Neural progenitor cell (in vitro differentiated cells): Measurements from ENCODE around the gene UBE2I.

Source experiments
- EZH2phosphoT487 ChIP-seq: fragments of 200-600 bp; sonication (generic); IDR thresholded peaks from 2 replicates; pipeline ENCODE4 v1.6.1; 2017; ENCODE audit warnings: antibody characterized with exemption
- TF ChIP-seq, protein P1 (sequence below): fragments of 200-600 bp; sonication (generic); IDR thresholded peaks from 2 replicates; pipeline ENCODE4 v1.5.1; 2017; ENCODE audit warnings: antibody characterized with exemption, mild to moderate bottlenecking

DNA sequence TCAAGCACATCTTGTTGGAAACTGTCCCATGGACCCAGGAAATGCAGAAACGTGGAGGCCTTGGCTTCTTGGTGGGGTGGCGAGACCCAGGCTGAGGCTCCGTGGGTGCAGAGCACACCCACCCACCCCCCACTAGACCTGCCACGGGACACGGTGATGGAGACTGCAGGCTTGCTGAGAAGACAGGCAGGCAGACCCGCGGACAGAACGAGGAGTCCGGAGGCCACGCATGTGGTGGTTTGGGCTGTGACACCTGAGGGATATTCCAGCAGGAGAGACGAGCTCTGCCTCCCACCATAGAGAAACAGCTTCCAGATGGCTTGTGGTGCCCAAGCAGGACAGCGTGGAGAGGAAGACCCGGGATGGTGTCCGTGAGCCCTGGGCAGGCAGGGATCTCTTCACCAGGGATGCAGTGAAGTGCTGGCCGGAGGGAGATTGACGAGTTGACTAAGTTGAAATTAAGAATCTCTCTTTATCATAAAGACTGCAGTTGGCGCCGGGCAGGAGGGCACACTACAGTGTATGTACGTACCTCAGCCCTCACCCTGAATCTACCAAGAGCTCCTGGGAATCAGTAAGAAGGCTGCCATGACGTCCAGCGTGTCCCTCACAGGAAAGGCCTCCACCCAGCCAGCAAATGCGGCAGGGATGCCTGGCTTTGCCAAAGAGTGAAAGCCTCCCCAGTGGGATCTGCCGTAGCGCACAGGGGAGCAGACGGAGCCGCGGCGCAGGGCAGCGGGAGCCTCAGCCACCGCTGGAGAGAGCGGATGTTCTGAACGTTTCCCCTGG is 8.2 kb downstream of the UBE2I start:
- TF ChIP-seq, protein P1, sequence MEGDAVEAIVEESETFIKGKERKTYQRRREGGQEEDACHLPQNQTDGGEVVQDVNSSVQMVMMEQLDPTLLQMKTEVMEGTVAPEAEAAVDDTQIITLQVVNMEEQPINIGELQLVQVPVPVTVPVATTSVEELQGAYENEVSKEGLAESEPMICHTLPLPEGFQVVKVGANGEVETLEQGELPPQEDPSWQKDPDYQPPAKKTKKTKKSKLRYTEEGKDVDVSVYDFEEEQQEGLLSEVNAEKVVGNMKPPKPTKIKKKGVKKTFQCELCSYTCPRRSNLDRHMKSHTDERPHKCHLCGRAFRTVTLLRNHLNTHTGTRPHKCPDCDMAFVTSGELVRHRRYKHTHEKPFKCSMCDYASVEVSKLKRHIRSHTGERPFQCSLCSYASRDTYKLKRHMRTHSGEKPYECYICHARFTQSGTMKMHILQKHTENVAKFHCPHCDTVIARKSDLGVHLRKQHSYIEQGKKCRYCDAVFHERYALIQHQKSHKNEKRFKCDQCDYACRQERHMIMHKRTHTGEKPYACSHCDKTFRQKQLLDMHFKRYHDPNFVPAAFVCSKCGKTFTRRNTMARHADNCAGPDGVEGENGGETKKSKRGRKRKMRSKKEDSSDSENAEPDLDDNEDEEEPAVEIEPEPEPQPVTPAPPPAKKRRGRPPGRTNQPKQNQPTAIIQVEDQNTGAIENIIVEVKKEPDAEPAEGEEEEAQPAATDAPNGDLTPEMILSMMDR, result no peak
- TF ChIP-seq EZH2phosphoT487, result no peak
